K562 (cell line): Measurements from ENCODE around the gene HLA-DPA1. TPM values are rescaled to one million over a fixed set of nuclear protein-coding genes. Genes with fewer than 3 reads are reported as not detected.

ENCODE experiments used
- ATAC-seq: fragments of 200-7000 bp; cut with Tn5 transposase; 3 replicates; pipeline ENCODE4 v1.9.1; 2020; ENCODE audit warnings: moderate library complexity
- BruUV-seq: library from RNA; stranded (reverse); fragments of 400-500 nt; replicated peaks from 2 replicates; lab custom pipeline; 2021; lab: Mats Ljungman, UMichigan
- CTCF ChIA-PET: fragments of 300-600 bp; formaldehyde crosslinking; extraction: SDS; loops from one replicate; lab custom pipeline; 2021; ENCODE audit warnings: low intra/inter-chr PET ratio; lab: Yijun Ruan, JAX
- POLR2A ChIA-PET: fragments of 300-600, 350-650 bp; sonication (Branson Sonifier 250); formaldehyde crosslinking; extraction: SDS; loops from one replicate; lab custom pipeline; 2021; ENCODE audit warnings: antibody characterized with exemption, inconsistent platforms; lab: Yijun Ruan, JAX
- DNase-seq, 4 experiments: peaks; one replicate each; pipeline versions ENCODE4 v3.0.0 to v3.0.0-alpha.2; 2011 to 2018; ENCODE audit warnings: low spot score in 3 of 4, mixed read lengths in 3 of 4; ENCODE audit errors: extremely low read depth in 1 of 4
- FAIRE-seq: peaks from 2 replicates; lab custom pipeline; 2011; peaks lifted over from hg19 to GRCh38; lab: Jason Lieb, UNC
- H2AFZ ChIP-seq: 2 replicates; pipeline ENCODE4 v1.6.0; 2011; ENCODE audit warnings: low read depth, low read length, control low read depth, inconsistent platforms
- H3K27ac ChIP-seq: fragments of 200-600 bp; 3 replicates; pipeline ENCODE4 v1.8.0; 2011; ENCODE audit warnings: low read depth, mild to moderate bottlenecking, control low read depth, inconsistent platforms, low read length, moderate library complexity, mixed read lengths; ENCODE audit errors: extremely low read depth
- H3K27me3 ChIP-seq, 2 experiments: fragments of 300-600 bp in 1 of 2; 2 replicates in 1 of 2; 3 replicates in 1 of 2; pipeline versions ENCODE4 v1.6.0 to v1.8.0; 2011; ENCODE audit warnings: inconsistent platforms in 2 of 2, low read length in 2 of 2, mild to moderate bottlenecking in 1 of 2, mixed read lengths in 1 of 2, moderate library complexity in 1 of 2; ENCODE audit not compliant: control insufficient read depth in 2 of 2, insufficient read depth in 2 of 2
- H3K36me3 ChIP-seq: fragments of 300-600 bp; 3 replicates; pipeline ENCODE4 v1.8.0; 2011; ENCODE audit warnings: mild to moderate bottlenecking, low read length, inconsistent platforms; ENCODE audit not compliant: control insufficient read depth, insufficient read depth
- H3K4me1 ChIP-seq, 2 experiments: fragments of 200-600 bp in 1 of 2; replicated peaks in 1 of 2; 2 replicates in 1 of 2; 3 replicates in 1 of 2; pipeline versions ENCODE4 v1.5.1 to v1.8.0; 2011; ENCODE audit warnings: inconsistent platforms in 2 of 2, low read length in 2 of 2, mild to moderate bottlenecking in 1 of 2, mixed read lengths in 1 of 2, moderate library complexity in 1 of 2; ENCODE audit not compliant: control insufficient read depth in 2 of 2, insufficient read depth in 2 of 2
- H3K4me2 ChIP-seq: 2 replicates; pipeline ENCODE4 v1.6.1; 2011; ENCODE audit warnings: low read length, control low read depth, inconsistent platforms, mixed read lengths; ENCODE audit not compliant: insufficient read depth
- H3K4me3 ChIP-seq: fragments of 200-600 bp; sonication (generic), shearing (Covaris generic); 2 replicates; pipeline ENCODE4 v1.5.1; 2016; ENCODE audit warnings: control low read depth, inconsistent platforms
- H3K79me2 ChIP-seq: fragments of 200-600 bp; 3 replicates; pipeline ENCODE4 v1.8.0; 2011; ENCODE audit warnings: low read length, inconsistent platforms; ENCODE audit not compliant: control insufficient read depth, insufficient read depth
- H3K9ac ChIP-seq, 2 experiments: 2 replicates each; pipeline versions ENCODE4 v1.6.0 to v1.6.1; 2011; ENCODE audit warnings: low read depth in 2 of 2, low read length in 2 of 2, control low read depth in 1 of 2, inconsistent platforms in 1 of 2, mild to moderate bottlenecking in 1 of 2, mixed read lengths in 1 of 2; ENCODE audit not compliant: insufficient read depth in 1 of 2
- H3K9me1 ChIP-seq: one replicate; pipeline ENCODE4 v1.6.0; 2011; ENCODE audit warnings: inconsistent platforms, mild to moderate bottlenecking, low read length, moderate library complexity; ENCODE audit not compliant: control insufficient read depth, insufficient read depth
- H3K9me3 ChIP-seq: replicated peaks from 2 replicates; pipeline ENCODE4 v1.5.1; 2011; ENCODE audit warnings: low read depth, low read length, inconsistent platforms; ENCODE audit not compliant: control insufficient read depth, insufficient read depth
- H4K20me1 ChIP-seq: replicated peaks from 2 replicates; pipeline ENCODE4 v1.6.1; 2011; ENCODE audit warnings: low read length, inconsistent platforms, mixed read lengths; ENCODE audit not compliant: control insufficient read depth, insufficient read depth
- CEBPG ChIP-seq, 3 experiments: fragments of 200-800 bp in 1 of 3; sonication (Bioruptor generic) in 1 of 3; sonication (generic) in 1 of 3; formaldehyde crosslinking in 1 of 3; IDR thresholded peaks in 2 of 3; conservative IDR thresholded peaks in 1 of 3; 2 replicates each; pipeline versions ENCODE4 v1.6.1 to v1.8.0; 2016 to 2022; ENCODE audit warnings: missing compliant biosample characterization in 2 of 3, missing genetic modification characterization in 2 of 3, mild to moderate bottlenecking in 1 of 3, missing genetic modification reagents in 1 of 3
- FOXP1 ChIP-seq: sonication (generic); formaldehyde crosslinking; IDR thresholded peaks from 2 replicates; pipeline ENCODE4 v1.8.0; 2022; ENCODE audit warnings: mild to moderate bottlenecking, missing genetic modification reagents
- HMG20B ChIP-seq: fragments of 250-450 bp; sonication (Bioruptor Pico); IDR thresholded peaks from 2 replicates; pipeline ENCODE4 v1.5.0; 2021; ENCODE audit warnings: mild to moderate bottlenecking
- RAD21 ChIP-seq, 2 experiments: fragments of 250-450 bp in 1 of 2; fragments of 450-650 bp in 1 of 2; sonication (Bioruptor Pico) in 1 of 2; formaldehyde crosslinking in 1 of 2; IDR thresholded peaks in 1 of 2; conservative IDR thresholded peaks in 1 of 2; 2 replicates each; pipeline versions ENCODE4 v1.4.0 to v1.8.0; 2020 to 2022; ENCODE audit warnings: mild to moderate bottlenecking in 2 of 2, moderate library complexity in 1 of 2
- SMC3 ChIP-seq: conservative IDR thresholded peaks from 2 replicates; pipeline ENCODE4 v1.6.1; 2011; ENCODE audit warnings: low read depth, low read length, improper control_type of control experiment; ENCODE audit not compliant: insufficient read depth
- TAF9B ChIP-seq: fragments of 450-650 bp; IDR thresholded peaks from 2 replicates; pipeline ENCODE4 v1.6.1; 2018; ENCODE audit warnings: mild to moderate bottlenecking; ENCODE audit not compliant: partially characterized antibody
- TRIM24 ChIP-seq, 2 experiments: fragments of 450-650 bp; IDR thresholded peaks; 2 replicates each; pipeline ENCODE4 v1.6.1; 2016
- ZNF445 ChIP-seq: fragments of 250-450 bp; sonication (Bioruptor Pico); IDR thresholded peaks from 2 replicates; pipeline ENCODE4 v1.4.0; 2020; ENCODE audit warnings: low read depth, mild to moderate bottlenecking, moderate library complexity
- WGBS: fragments of 100-300 bp; shearing (Covaris generic); methylation state at CpG from one replicate; pipeline ENCODE4 v1.1.6; 2016; ENCODE audit warnings: low coverage, mixed read lengths; ENCODE audit not compliant: insufficient coverage; ENCODE audit errors: missing lambda C conversion rate; 5-methylcytosine and 5-hydroxymethylcytosine counted together
- in situ Hi-C: fragments of 300-500 bp; cut with MboI; formaldehyde crosslinking; loops from 4 replicates; pipeline ENCODE4 v1.15.0; 2018; ENCODE audit warnings: inconsistent platforms, mixed read lengths
- intact Hi-C: fragments of 100-400 bp; cut with micrococcal nuclease; formaldehyde crosslinking; loops from 2 replicates; pipeline ENCODE4 v1.14.2; 2022
- polyA plus RNA-seq, 8 experiments: library from polyadenylated mRNA; depleted of rRNA in 4 of 8; stranded (reverse) in 5 of 8; unstranded in 3 of 8; fragments of >200 nt; fragmentation: Nextera tagmentation in 2 of 8; fragmentation: Illumina TruSeq in 1 of 8; extraction: Ambion mirVana in 2 of 8; extraction: Trizol in 1 of 8; gene quantifications; 2 replicates each; pipeline versions ENCODE4 v1.2.1 to v1.2.3, GENCODE V29; 2011 to 2014; ENCODE audit warnings: inconsistent platforms in 1 of 8, missing spikeins in 1 of 8
- total RNA-seq, 7 experiments: library from RNA; depleted of rRNA in 6 of 7; stranded (reverse); fragments of >200 nt in 6 of 7; fragmentation: Illumina TruSeq in 2 of 7; extraction: Trizol in 2 of 7; gene quantifications; 2 replicates each; pipeline versions ENCODE4 v1.2.1 to v1.2.3, GENCODE V29; 2011 to 2021; ENCODE audit warnings: low replicate concordance in 1 of 7
- TF ChIP-seq, protein P1 (sequence below), 3 experiments: IDR thresholded peaks in 2 of 3; conservative IDR thresholded peaks in 1 of 3; 2 replicates each; pipeline ENCODE4 v1.5.1; 2011 to 2012; ENCODE audit warnings: low read length in 3 of 3, mild to moderate bottlenecking in 3 of 3, control low read depth in 2 of 3, improper control_type of control experiment in 1 of 3, inconsistent platforms in 1 of 3, low read depth in 1 of 3, mixed read lengths in 1 of 3, moderate library complexity in 1 of 3; ENCODE audit not compliant: insufficient read depth in 2 of 3
- TF ChIP-seq, protein P2 (sequence below): fragments of 450-650 bp; formaldehyde crosslinking; IDR thresholded peaks from 2 replicates; pipeline ENCODE4 v1.4.0; 2020; ENCODE audit warnings: mild to moderate bottlenecking, moderate library complexity
- TF ChIP-seq, protein P3 (sequence below): fragments of 250-450 bp; sonication (Bioruptor Pico); IDR thresholded peaks from 2 replicates; pipeline ENCODE4 v1.8.0; 2022; ENCODE audit warnings: inconsistent platforms

The HLA-DPA1 gene
- total and polyA plus RNA-seq, 9 of the 15 experiments (the other 6 are each of a cell fraction or from before 2014, with no cell fraction given), result 0.23 to 0.93 (median 0.55) TPM

DNA sequence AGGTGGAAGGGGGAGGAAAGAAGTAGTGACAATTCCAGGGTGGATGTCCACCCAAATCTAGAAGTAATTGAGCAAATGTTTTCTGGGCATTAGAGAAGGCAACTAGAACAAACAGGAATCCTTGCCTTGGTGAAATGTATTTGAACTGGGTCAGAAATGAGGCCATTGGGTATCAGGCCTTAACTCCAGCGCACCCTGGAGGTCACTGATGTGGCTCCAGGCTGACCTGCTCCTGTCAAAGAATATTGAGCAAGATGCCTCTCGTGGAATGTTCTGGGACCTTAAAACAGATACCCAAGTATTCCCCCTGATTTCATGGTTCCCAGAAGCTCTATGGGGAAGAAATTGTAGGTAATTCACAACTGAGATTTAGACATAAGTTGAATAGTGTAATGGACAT lies 9.3 kb upstream of the HLA-DPA1 start:
- H3K36me3 ChIP-seq, result no peaks in the 10 kb centered on the region
- in situ Hi-C loops, result no loop called here
- H4K20me1 ChIP-seq, result no peaks in the 10 kb centered on the region
- 0% methylated on average over 2 of the region's 2 CpGs for WGBS
- no TSS peak for BruUV-seq
- H3K9ac ChIP-seq, result no peak overlapping the region
- H3K27ac ChIP-seq, result no peak overlapping the region
- POLR2A ChIA-PET, result no interaction called here
- H3K9me1 ChIP-seq, result no peaks in the 10 kb centered on the region
- H2AFZ ChIP-seq, result no peak overlapping the region
- FAIRE-seq (peak; percentile 88), DNase-seq (peak; percentile 29 to 57 (median 44)), ATAC-seq (peak; percentile 90)
- intact Hi-C loops, result loop anchor here (2.0 kb wide), 1 partner anchor 68 kb away; no protein-coding TSS in a partner anchor
- H3K4me2 ChIP-seq, result no peak overlapping the region
- peaks cover 39 to 67% of the 10 kb centered on the region in 2 experiments for H3K27me3 ChIP-seq
- H3K9me3 ChIP-seq, result no peaks in the 10 kb centered on the region
- CTCF ChIA-PET, result interaction anchor here (1.2 to 3.1 kb wide), 3 partner anchors 65 to 70 kb away, joined by 4 to 18 read pairs (median 4); no protein-coding TSS in a partner anchor
- H3K79me2 ChIP-seq, result no peaks in the 10 kb centered on the region
- no peak overlapping the region for H3K4me3 ChIP-seq
- peaks cover 0 to 6% of the 10 kb centered on the region in 2 experiments; a peak in 2 of 5 replicates for H3K4me1 ChIP-seq
- TF ChIP-seq, protein P1, sequence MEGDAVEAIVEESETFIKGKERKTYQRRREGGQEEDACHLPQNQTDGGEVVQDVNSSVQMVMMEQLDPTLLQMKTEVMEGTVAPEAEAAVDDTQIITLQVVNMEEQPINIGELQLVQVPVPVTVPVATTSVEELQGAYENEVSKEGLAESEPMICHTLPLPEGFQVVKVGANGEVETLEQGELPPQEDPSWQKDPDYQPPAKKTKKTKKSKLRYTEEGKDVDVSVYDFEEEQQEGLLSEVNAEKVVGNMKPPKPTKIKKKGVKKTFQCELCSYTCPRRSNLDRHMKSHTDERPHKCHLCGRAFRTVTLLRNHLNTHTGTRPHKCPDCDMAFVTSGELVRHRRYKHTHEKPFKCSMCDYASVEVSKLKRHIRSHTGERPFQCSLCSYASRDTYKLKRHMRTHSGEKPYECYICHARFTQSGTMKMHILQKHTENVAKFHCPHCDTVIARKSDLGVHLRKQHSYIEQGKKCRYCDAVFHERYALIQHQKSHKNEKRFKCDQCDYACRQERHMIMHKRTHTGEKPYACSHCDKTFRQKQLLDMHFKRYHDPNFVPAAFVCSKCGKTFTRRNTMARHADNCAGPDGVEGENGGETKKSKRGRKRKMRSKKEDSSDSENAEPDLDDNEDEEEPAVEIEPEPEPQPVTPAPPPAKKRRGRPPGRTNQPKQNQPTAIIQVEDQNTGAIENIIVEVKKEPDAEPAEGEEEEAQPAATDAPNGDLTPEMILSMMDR (IDR thresholded peaks at IDR 0.05 in 2 of 3, conservative IDR thresholded peaks at IDR 0.05 in 1 of 3; ENCODE audit: insufficient read depth in 2 of 3, low read depth in 1 of 3, low read length in 3 of 3), result peak; percentile 71 to 82 (median 74)
- TF ChIP-seq TAF9B, result no peak
- TF ChIP-seq TRIM24 (IDR thresholded peaks at IDR 0.05), result no peak
- peak; percentile 45 for TF ChIP-seq SMC3
- TF ChIP-seq, protein P2, sequence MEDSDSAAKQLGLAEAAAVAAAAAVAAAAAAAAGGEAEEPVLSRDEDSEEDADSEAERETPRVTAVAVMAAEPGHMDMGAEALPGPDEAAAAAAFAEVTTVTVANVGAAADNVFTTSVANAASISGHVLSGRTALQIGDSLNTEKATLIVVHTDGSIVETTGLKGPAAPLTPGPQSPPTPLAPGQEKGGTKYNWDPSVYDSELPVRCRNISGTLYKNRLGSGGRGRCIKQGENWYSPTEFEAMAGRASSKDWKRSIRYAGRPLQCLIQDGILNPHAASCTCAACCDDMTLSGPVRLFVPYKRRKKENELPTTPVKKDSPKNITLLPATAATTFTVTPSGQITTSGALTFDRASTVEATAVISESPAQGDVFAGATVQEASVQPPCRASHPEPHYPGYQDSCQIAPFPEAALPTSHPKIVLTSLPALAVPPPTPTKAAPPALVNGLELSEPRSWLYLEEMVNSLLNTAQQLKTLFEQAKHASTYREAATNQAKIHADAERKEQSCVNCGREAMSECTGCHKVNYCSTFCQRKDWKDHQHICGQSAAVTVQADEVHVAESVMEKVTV (CRISPR knock-in tag), result 0 out of 2 replicates have a peak, but pooled peaks have one; percentile 16
- TF ChIP-seq HMG20B (CRISPR knock-in tag), result no peak
- peak; percentile 46; the same call in 1 of the 2 replicates for TF ChIP-seq CEBPG (CRISPR knock-in tag; IDR thresholded peaks at IDR 0.05)
- TF ChIP-seq CEBPG (tag; conservative IDR thresholded peaks at IDR 0.05 in 1 of 2, IDR thresholded peaks at IDR 0.05 in 1 of 2), result peak; percentile 52 to 71
- peak; percentile 52 to 75; a peak in 3 of 4 replicates for TF ChIP-seq RAD21 (CRISPR knock-in tag; conservative IDR thresholded peaks at IDR 0.05 in 1 of 2, IDR thresholded peaks at IDR 0.05 in 1 of 2)
- TF ChIP-seq ZNF445, result no peak
- no peak for TF ChIP-seq FOXP1
- TF ChIP-seq, protein P3, sequence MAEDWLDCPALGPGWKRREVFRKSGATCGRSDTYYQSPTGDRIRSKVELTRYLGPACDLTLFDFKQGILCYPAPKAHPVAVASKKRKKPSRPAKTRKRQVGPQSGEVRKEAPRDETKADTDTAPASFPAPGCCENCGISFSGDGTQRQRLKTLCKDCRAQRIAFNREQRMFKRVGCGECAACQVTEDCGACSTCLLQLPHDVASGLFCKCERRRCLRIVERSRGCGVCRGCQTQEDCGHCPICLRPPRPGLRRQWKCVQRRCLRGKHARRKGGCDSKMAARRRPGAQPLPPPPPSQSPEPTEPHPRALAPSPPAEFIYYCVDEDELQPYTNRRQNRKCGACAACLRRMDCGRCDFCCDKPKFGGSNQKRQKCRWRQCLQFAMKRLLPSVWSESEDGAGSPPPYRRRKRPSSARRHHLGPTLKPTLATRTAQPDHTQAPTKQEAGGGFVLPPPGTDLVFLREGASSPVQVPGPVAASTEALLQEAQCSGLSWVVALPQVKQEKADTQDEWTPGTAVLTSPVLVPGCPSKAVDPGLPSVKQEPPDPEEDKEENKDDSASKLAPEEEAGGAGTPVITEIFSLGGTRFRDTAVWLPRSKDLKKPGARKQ (CRISPR knock-in tag), result no peak
